HS-5 (cell line): Measurements from ENCODE around the gene PLLP.
"Not testable (repeated sequence)": the region's sequence is repeated elsewhere in the genome, so short reads cannot be mapped to it uniquely, and the experiment has no call there.

ENCODE experiments used
- DNase-seq: peaks from one replicate; pipeline ENCODE4 v3.0.0-alpha.2; 2012; ENCODE audit warnings: low read depth

PLLP gene

GRCh38 chr16:57303021-57303909 lies 18.8 kb upstream of the PLLP start:
- DNase-seq: no peak

- DNase-seq: no peak
These were observed 16.8 kb upstream of the PLLP start for GRCh38 chr16:57301126-57301817.

- peak; percentile 97 for DNase-seq
These were observed 16.1 kb upstream of the PLLP start for GRCh38 chr16:57300387-57301125.

- peak; percentile 97 for DNase-seq
These were observed 15.4 kb upstream of the PLLP start for GRCh38 chr16:57299719-57300386.

GRCh38 chr16:57299009-57299718 lies 14.7 kb upstream of the PLLP start:
- DNase-seq: no peak

GRCh38 chr16:57297856-57298255 lies 13.4 kb upstream of the PLLP start:
- DNase-seq: no peak

- no peak for DNase-seq
These were observed 5.2 kb upstream of the PLLP start for GRCh38 chr16:57289391-57290257.

- DNase-seq: no peak
These were observed 907 bp upstream of the PLLP start for GRCh38 chr16:57285379-57285778.

- DNase-seq: no peak
These were observed 486 bp upstream of the PLLP start for GRCh38 chr16:57284952-57285363.

- no peak for DNase-seq
These were observed 588 bp downstream of the PLLP start for GRCh38 chr16:57283959-57284208.

- DNase-seq: no peak
These were observed 1.1 kb downstream of the PLLP start for GRCh38 chr16:57283214-57283958.

GRCh38 chr16:57282510-57283213 lies 1.8 kb downstream of the PLLP start:
- DNase-seq: no peak

GRCh38 chr16:57281791-57282190 lies 2.7 kb downstream of the PLLP start:
- DNase-seq: no peak

GRCh38 chr16:57279780-57280638 lies 4.5 kb downstream of the PLLP start:
- DNase-seq: no peak

GRCh38 chr16:57278494-57278893 lies 6.0 kb downstream of the PLLP start:
- DNase-seq: no peak

- DNase-seq: peak; percentile 79
These were observed 6.9 kb downstream of the PLLP start for GRCh38 chr16:57277586-57277985.

GRCh38 chr16:57276596-57276995 lies 7.9 kb downstream of the PLLP start:
- no peak for DNase-seq

- DNase-seq: not testable (repeated sequence)
These were observed 8.5 kb downstream of the PLLP start for GRCh38 chr16:57275946-57276345.
